Tibial nerve (tissue), 3 donors: ENCODE measurements around the gene SIAH3.

Source experiments
- CTCF ChIP-seq, 5 experiments: fragments of 200-600 bp in 3 of 5; fragments of 450-650 bp in 2 of 5; sonication (generic) in 3 of 5; IDR thresholded peaks; one replicate each; pipeline ENCODE4 v1.5.1; 2016 to 2019; ENCODE audit warnings: antibody characterized with exemption in 5 of 5, mild to moderate bottlenecking in 3 of 5, moderate library complexity in 2 of 5
- POLR2A ChIP-seq, 2 donors: fragments of 450-650 bp; IDR thresholded peaks; one replicate each; pipeline ENCODE4 v1.6.1; 2017; ENCODE audit warnings: antibody characterized with exemption in 2 of 2, mild to moderate bottlenecking in 2 of 2, moderate library complexity in 2 of 2

DNA sequence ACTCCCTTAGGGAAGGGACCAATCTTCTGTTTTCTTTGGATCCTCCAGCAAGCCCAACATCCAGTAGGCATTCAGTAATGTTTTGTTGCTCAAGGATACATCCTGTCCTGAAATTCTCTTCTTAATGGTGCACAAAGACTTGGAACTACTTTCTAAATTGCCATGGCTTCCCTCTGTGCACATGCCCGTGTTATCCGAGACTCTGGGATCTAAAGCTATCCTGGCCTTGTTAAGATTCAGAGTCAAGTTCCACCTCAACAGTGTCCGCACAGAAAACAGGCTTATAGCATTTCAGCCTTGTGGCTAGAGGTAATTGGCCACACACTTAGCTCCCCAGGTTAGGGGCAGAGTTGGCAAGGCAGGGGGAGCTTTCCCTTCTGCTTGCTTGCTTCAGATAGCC is 77.6 kb downstream of the SIAH3 start:
- TF ChIP-seq POLR2A (IDR thresholded peaks at IDR 0.05) (no peak), CTCF (IDR thresholded peaks at IDR 0.05) (no peak)
